ENCODE data around the gene CHRM3.

The CHRM3 gene

DNA sequence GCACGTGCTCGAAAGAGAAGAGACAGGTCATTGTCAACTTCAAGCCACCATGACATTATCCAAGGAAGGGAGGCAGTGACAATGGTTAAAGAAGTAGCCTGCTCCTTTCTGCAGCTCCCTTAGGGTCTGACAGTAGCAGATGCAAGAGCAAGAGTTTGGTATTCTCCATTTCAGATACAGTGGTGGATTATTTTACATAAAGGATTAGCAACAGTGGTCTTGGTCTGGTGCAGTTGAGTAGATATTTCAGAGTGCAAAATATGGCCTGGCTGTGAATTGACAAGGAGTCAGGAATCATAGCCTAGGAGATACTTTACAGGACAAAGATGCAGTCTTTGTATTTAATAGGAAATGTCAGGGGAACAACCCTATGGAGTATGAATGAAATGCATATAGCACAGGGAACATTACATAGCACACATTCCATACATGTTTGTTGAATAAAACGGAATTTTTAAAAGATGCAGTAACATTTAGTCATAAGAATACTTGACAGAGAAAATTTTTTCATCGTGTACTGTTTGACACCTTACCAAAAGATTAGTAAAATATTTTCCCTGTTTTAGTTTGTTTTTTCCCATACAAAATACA lies 41.8 kb downstream of the CHRM3 start:
- Histone ChIP-seq H3K4me2 (ENCODE audit: low read length) (no peak overlapping the region), H3K27me3 (ENCODE audit: control insufficient read depth, insufficient read depth, low read length) (no peaks in the 10 kb centered on the region), H3K79me2 (no peaks in the 10 kb centered on the region), H3K4me3 (ENCODE audit: low read depth, low read length) (no peak overlapping the region), H3K4me1 (no peaks in the 10 kb centered on the region), H2AFZ (no peak overlapping the region), H3K27ac (no peak overlapping the region), H3K36me3 (ENCODE audit: control insufficient read depth, insufficient read depth, low read length) (no peaks in the 10 kb centered on the region), H3K9me3 (ENCODE audit: control insufficient read depth, low read length) (no peaks in the 10 kb centered on the region), H3K9ac (no peak overlapping the region)
- TF ChIP-seq, protein P1, sequence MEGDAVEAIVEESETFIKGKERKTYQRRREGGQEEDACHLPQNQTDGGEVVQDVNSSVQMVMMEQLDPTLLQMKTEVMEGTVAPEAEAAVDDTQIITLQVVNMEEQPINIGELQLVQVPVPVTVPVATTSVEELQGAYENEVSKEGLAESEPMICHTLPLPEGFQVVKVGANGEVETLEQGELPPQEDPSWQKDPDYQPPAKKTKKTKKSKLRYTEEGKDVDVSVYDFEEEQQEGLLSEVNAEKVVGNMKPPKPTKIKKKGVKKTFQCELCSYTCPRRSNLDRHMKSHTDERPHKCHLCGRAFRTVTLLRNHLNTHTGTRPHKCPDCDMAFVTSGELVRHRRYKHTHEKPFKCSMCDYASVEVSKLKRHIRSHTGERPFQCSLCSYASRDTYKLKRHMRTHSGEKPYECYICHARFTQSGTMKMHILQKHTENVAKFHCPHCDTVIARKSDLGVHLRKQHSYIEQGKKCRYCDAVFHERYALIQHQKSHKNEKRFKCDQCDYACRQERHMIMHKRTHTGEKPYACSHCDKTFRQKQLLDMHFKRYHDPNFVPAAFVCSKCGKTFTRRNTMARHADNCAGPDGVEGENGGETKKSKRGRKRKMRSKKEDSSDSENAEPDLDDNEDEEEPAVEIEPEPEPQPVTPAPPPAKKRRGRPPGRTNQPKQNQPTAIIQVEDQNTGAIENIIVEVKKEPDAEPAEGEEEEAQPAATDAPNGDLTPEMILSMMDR (IDR thresholded peaks at IDR 0.05): no peak

DNA sequence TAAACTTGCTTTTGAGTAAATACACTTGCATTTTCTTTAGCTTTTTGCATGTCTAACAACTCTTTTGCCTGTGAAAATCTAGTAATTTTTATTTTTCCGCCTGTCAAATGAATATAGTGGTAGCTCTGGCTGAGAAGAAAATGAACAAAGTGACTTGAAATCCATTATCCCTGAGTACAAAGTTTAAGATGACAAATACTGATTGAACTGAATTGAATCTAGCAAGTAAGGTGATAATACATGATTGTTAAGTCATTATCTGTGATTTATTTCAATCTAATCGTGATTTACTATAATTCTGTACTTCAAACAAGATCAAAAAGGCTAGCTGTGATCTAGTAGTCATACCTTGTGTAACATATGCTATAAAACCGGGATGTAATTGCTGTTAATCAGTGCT lies 42.8 kb downstream of the CHRM3 start:
- Histone ChIP-seq H3K9me3 (ENCODE audit: control insufficient read depth, low read length) (no peaks in the 10 kb centered on the region), H3K27ac (no peak overlapping the region), H3K4me1 (no peaks in the 10 kb centered on the region), H2AFZ (no peak overlapping the region), H3K4me2 (ENCODE audit: low read length) (no peak overlapping the region), H3K4me3 (ENCODE audit: low read depth, low read length) (no peak overlapping the region), H3K36me3 (ENCODE audit: control insufficient read depth, insufficient read depth, low read length) (no peaks in the 10 kb centered on the region), H3K27me3 (ENCODE audit: control insufficient read depth, insufficient read depth, low read length) (no peaks in the 10 kb centered on the region), H3K9ac (no peak overlapping the region), H3K79me2 (no peaks in the 10 kb centered on the region)
- TF ChIP-seq, protein P1 (IDR thresholded peaks at IDR 0.05): no peak

GRCh38 chr1:239432255-239432654 lies 45.9 kb downstream of the CHRM3 start:
- H2AFZ ChIP-seq: no peak overlapping the region
- TF ChIP-seq, protein P1 (IDR thresholded peaks at IDR 0.05): no peak
- H3K4me2 ChIP-seq (ENCODE audit: low read length): no peak overlapping the region
- H3K4me1 ChIP-seq: no peaks in the 10 kb centered on the region
- H3K79me2 ChIP-seq: no peaks in the 10 kb centered on the region
- no peaks in the 10 kb centered on the region for H3K9me3 ChIP-seq (ENCODE audit: control insufficient read depth, low read length)
- no peaks in the 10 kb centered on the region for H3K27me3 ChIP-seq (ENCODE audit: control insufficient read depth, insufficient read depth, low read length)
- no peak overlapping the region for H3K9ac ChIP-seq
- no peak overlapping the region for H3K27ac ChIP-seq
- H3K4me3 ChIP-seq (ENCODE audit: low read depth, low read length): no peak overlapping the region
- H3K36me3 ChIP-seq (ENCODE audit: control insufficient read depth, insufficient read depth, low read length): no peaks in the 10 kb centered on the region

DNA sequence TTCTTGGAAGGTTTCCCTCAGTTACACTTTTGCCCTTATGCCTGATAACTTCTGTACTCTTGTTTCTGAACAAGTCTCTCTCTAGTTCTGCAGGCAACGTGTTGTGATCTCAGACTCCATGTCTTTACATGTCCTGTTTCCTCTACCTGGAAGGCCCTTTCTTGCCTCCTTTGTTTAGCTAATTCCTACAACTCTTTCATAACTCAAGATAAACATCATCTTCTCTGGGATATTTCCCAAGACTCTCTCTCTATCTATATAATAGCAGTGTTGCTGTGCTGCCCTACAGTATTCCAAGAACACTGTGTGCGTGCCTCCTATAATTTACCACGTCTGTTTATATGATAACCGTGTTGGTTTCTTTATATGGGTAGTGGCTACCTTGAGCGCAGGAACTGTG lies 47.8 kb downstream of the CHRM3 start:
- H3K27ac ChIP-seq: no peak overlapping the region
- H3K4me3 ChIP-seq (ENCODE audit: low read depth, low read length): no peak overlapping the region
- no peaks in the 10 kb centered on the region for H3K4me1 ChIP-seq
- no peaks in the 10 kb centered on the region for H3K79me2 ChIP-seq
- no peaks in the 10 kb centered on the region for H3K27me3 ChIP-seq (ENCODE audit: control insufficient read depth, insufficient read depth, low read length)
- H3K9me3 ChIP-seq (ENCODE audit: control insufficient read depth, low read length): no peaks in the 10 kb centered on the region
- H3K36me3 ChIP-seq (ENCODE audit: control insufficient read depth, insufficient read depth, low read length): no peaks in the 10 kb centered on the region
- no peak overlapping the region for H2AFZ ChIP-seq
- no peak overlapping the region for H3K9ac ChIP-seq
- no peak overlapping the region for H3K4me2 ChIP-seq (ENCODE audit: low read length)
- TF ChIP-seq, protein P1 (IDR thresholded peaks at IDR 0.05): no peak

Data from parathyroid adenoma (tissue), 2 donors.